Activated gamma-delta T cell treated with anti-CD3 and anti-CD28 coated beads, Interleukin-2, amount 50 U/mL, for 16 hours (primary cell): Measurements from ENCODE around the gene NLRP6.
A peak's percentile ranks its signal among the peaks of the same experiment; 100 is the strongest.
"Not testable (repeated sequence)": the region's sequence is repeated elsewhere in the genome, so short reads cannot be mapped to it uniquely, and the experiment has no call there.

ENCODE experiments used
- DNase-seq: peaks from one replicate; pipeline ENCODE4 v3.0.0-alpha.2; 2020; ENCODE audit warnings: low read depth

NLRP6 gene

GRCh38 chr11:293852-294661 lies 15.8 kb downstream of the NLRP6 start:
- DNase-seq: no peak

GRCh38 chr11:294780-295179 lies 16.6 kb downstream of the NLRP6 start:
- no peak for DNase-seq

DNA sequence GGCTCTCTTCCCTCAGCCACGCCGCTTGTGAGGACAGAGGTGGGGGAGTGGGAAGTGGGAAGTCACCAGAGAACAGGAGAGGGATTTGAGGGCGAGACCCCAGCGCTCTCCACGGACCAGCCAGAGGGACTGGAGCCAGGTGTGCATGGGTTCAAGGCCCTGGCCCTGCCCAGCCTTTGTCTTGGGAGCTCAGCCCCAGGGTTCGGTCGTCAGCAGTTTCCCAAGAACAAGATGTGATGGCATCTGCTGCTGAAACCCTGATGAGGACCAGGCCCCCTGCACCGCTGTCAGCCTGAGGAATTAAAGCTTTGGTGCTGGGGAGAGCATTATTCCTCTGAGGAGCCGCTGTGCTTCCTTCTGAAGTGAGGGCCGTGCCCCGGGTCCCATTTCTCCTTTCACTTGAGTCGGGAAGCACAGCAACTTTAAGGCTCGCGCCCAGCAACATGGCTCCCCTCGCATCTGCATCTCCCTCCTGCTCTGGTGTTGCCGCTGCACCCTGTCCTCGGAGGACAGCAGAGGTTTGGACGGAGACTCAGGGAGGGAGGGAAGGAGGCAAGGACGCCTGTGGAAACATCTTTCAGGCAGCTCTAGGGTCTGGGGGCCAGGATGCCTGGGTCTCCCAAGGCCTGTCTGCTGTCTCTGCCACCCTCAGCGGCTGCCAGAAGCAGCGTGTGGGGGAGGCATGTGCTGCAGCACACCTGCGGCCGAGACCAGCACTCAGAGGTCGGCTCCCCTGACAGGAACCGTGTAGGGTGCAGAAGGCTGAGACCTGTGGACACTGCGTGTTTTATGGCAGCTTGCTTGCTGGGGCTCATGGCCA lies 17.4 kb downstream of the NLRP6 start:
- no peak for DNase-seq

DNA sequence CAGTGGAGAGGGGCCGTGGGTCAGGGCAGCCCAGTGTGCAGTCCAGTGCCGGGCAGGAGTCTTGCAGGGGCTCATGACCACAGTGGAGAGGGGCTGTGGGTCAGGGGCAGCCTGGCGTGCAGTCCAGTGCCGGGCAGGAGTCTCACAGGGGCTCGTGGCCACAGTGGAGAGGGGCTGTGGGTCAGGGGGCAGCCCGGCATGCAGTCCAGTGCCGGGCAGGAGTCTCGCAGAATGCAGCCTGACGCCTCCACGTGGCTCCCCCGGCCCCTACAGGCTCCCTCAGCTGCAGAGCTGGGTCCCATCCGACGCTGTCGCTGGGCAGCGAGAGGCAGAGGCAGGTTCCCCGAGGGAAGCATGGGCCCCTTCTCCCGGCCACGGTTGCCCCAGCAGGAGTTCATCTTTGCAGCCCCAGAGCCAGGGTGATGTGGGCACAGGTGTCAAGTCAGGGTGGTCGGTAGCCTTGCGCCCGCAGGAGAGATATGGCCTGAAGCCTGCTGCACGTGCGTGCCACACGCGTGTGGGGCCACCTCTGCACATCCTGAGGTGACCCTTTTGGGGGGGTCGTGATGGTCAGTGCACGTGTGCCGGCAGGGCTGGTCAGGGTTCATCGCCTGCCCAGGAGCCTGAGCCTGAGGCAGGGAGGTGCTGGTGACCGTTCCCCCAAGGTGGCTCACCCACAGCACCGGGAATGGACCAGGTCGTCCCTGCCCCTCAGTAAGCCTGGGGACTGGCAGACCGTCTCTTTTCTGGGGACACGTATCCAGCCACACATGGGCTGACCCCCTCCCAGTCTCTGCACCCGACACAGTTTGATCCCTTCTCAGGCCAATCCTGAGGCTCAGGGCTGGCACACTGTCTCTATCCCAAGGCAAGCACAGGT lies 18.2 kb downstream of the NLRP6 start:
- no peak for DNase-seq

DNA sequence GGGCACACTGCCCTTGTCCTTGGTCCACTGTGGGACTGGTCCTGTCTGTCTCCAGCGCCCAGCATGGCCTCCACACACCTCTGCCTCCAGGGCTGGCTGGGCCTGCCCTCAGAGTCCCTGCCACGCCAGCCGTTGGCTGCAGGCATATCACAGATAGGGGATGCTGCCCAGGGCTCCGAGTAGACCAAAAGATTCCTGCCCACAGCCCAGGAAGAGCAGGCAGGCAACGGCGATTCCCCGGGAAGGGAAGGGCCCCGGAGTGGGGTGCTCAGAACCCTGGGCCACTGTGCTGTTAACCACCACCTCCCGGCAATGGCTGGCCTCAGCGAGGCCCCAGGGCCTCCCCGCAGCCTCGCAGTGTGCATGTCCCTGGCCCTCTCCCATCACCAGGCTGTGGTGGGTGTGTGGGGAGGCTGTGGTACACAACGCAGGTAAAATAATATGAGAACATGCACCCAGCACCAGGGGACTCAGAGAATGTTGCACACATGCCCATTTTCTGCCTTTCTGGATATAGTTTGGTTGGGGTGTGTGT lies 18.9 kb downstream of the NLRP6 start:
- DNase-seq: no peak

DNA sequence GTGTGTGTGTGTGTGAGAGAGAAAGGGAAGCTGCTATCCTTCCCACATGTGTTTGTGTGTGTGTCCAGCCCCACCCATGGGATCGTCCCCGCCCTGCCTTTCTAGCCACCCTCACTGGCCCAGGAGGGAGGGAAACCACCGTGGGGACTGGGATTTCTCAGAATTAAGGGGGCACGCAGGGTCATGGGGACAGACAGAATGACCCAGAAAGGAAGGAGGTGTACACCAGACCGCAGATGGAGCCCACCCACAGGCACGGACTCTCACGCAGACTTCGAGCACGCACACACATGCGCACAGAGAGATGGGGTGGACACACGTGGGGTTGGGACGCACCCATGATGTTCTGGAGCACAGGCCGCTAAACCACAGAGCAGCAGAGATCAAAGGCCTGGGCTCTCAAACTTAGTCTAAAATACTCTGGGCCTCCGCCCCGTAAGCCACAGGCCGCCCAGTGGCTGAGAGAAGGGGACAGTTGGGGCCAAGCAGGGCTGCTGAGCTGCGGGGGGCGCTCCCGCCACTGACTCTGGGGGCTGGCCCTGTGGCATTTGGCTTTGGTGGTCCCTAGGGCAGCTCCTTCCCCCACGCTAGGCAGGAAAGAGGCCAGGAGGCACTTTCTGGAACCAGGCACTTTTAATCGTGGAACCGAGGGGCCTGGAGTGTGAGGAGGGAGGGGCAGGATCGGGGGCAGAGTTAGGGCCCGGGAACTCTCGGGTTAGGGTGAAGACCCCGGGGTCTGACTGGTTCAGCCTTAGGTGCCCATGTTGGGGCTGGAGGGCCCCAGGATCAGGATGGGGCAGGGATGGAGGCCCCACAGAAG lies 19.6 kb downstream of the NLRP6 start:
- no peak for DNase-seq

- no peak for DNase-seq
Measured at GRCh38 chr11:298406-299065, 20.3 kb downstream of the NLRP6 start.

- DNase-seq: no peak
Measured at GRCh38 chr11:299081-299891, 21.1 kb downstream of the NLRP6 start, which contains the start of gene IFITM5. IFITM5 (minus strand) TSS chr11:299526; CDS start chr11:299490, 36 bp downstream.

GRCh38 chr11:299951-300735 lies 21.9 kb downstream of the NLRP6 start:
- DNase-seq: no peak

DNA sequence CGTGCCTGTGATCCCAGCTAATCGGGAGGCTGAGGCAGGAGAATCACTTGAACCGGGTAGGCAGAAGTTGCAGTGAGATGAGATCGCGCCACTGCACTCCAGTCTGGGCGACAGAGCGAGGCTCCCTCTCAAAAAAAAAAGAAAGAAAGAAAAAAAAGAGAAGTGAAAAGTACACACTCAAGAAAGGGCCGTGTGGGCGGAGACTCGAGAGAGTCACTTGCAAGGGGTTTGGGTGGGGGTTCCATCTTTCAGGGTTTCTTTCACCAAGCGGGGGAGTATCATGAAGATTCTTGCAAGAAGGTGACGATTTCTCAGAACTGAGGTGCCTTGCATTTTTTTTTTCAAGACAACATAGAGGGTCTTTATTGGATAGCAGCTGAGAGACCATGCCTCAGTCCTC lies 25.2 kb downstream of the NLRP6 start:
- DNase-seq: no peak

DNA sequence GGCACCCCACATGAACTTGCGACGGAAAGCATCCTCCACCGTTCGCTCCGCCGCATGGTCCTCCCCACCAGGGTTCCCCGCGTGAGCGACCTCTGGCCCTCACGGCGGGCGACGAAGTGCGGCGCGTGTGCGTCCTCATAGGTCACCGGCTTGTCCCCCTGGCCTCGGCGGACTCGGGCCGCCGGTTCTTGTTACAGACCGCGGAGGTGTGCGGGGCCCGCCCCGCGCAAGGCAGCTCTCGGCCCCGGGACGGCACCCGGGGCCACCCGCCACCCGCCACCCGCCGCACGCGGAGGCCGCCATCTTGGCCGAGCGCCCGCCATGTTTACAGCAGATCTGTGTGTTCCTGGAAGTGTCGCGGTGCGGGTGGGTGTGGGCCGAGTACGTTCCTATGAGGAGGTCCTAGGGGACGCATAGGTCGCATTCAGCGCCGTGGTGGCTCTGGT lies 25.9 kb downstream of the NLRP6 start:
- DNase-seq: no peak

- peak; percentile 44 for DNase-seq
Measured at GRCh38 chr11:304915-305843, 27.0 kb downstream of the NLRP6 start.

GRCh38 chr11:305844-306211 lies 27.6 kb downstream of the NLRP6 start:
- no peak for DNase-seq

DNA sequence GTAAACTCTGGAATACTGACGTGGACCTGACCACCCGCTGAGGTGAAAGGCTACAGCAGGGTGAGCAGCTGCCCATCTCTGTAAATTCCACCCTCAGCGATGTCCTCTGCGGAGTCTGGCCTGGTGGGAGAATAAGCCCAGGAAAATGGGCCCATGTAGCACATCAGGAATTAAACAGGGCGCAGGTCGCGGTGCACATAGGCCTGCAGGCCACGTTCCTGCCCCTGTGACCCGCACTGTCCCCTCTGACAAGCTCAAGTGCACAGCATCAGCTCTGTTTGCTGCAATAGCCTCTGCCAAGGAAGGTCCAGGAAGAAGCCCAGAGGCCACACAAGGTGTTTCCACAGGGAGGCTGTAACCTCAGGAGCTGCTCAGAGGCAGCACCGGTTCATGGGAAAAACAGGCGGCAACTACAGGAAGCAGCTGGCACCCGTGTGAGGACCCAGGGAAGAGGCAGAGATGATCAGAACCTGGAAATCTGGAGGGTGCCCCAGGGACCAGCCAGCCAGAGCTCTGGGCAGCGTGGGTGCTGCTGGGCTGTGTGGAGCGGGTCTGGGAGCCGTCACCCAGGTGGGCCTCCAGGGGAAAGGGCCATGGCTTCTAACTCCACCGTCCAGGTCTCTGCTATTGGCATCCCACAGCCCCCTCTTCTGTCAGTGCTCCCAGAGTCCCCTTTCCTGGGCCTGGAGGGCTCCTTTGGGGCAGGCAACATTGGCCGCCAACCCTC lies 28.6 kb downstream of the NLRP6 start:
- no peak for DNase-seq

- not testable (repeated sequence) for DNase-seq
Measured at GRCh38 chr11:307766-308708, 29.8 kb downstream of the NLRP6 start, which contains the start of gene IFITM2. IFITM2 (plus strand) TSS chr11:307816; CDS start chr11:308193, 377 bp downstream.
